H9 (cell line): Measurements from ENCODE around the gene TBC1D19. TPM values are rescaled to one million over a fixed set of nuclear protein-coding genes. Genes with fewer than 3 reads are reported as not detected.
"Not testable (repeated sequence)": the region's sequence is repeated elsewhere in the genome, so short reads cannot be mapped to it uniquely, and the experiment has no call there.

Source experiments
- DNase-seq: peaks from one replicate; pipeline ENCODE4 v3.0.0-alpha.2; 2017
- H2AFZ ChIP-seq: one replicate; pipeline ENCODE4 v1.6.1; 2013; ENCODE audit warnings: mild to moderate bottlenecking, low read length, control low read depth, moderate library complexity
- H2AK5ac ChIP-seq: 2 replicates; pipeline ENCODE4 v1.6.1; 2013; ENCODE audit warnings: low read length, control low read depth, mixed read lengths; ENCODE audit not compliant: insufficient read length
- H2BK120ac ChIP-seq: one replicate; pipeline ENCODE4 v1.6.1; 2013; ENCODE audit warnings: low read depth, mild to moderate bottlenecking, low read length, control low read depth, inconsistent platforms; ENCODE audit not compliant: poor library complexity, severe bottlenecking
- H2BK12ac ChIP-seq: 2 replicates; pipeline ENCODE4 v1.6.1; 2013; ENCODE audit warnings: low read length, control low read depth, mixed read lengths, low read depth; ENCODE audit not compliant: insufficient read length
- H2BK15ac ChIP-seq: 2 replicates; pipeline ENCODE4 v1.6.1; 2013; ENCODE audit warnings: low read depth, low read length, control low read depth
- H2BK20ac ChIP-seq: one replicate; pipeline ENCODE4 v1.6.1; 2013; ENCODE audit warnings: low read depth, mild to moderate bottlenecking, low read length, control low read depth, inconsistent platforms; ENCODE audit not compliant: poor library complexity, severe bottlenecking
- H2BK5ac ChIP-seq: 2 replicates; pipeline ENCODE4 v1.6.1; 2013; ENCODE audit warnings: low read length, control low read depth, mixed read lengths; ENCODE audit not compliant: insufficient read length
- H3K14ac ChIP-seq: 2 replicates; pipeline ENCODE4 v1.6.1; 2013; ENCODE audit warnings: low read length, control low read depth; ENCODE audit not compliant: insufficient read depth
- H3K18ac ChIP-seq: 2 replicates; pipeline ENCODE4 v1.6.1; 2013; ENCODE audit warnings: low read depth, mild to moderate bottlenecking, mixed read lengths, low read length, control low read depth; ENCODE audit not compliant: insufficient read length
- H3K23ac ChIP-seq: 2 replicates; pipeline ENCODE4 v1.6.1; 2013; ENCODE audit warnings: low read length, control low read depth, mixed read lengths, low read depth; ENCODE audit not compliant: insufficient read length
- H3K23me2 ChIP-seq: 2 replicates; pipeline ENCODE4 v1.6.1; 2013; ENCODE audit warnings: low read depth, mild to moderate bottlenecking, mixed read lengths, low read length, control low read depth; ENCODE audit not compliant: insufficient read length, poor library complexity, severe bottlenecking
- H3K27ac ChIP-seq: 2 replicates; pipeline ENCODE4 v1.5.1; 2013; ENCODE audit warnings: low read length, control low read depth, mixed read lengths, low read depth; ENCODE audit not compliant: insufficient read length
- H3K27me3 ChIP-seq: 2 replicates; pipeline ENCODE4 v1.6.1; 2013; ENCODE audit warnings: low read length, control low read depth, inconsistent platforms; ENCODE audit not compliant: insufficient read depth
- H3K4ac ChIP-seq: 2 replicates; pipeline ENCODE4 v1.6.1; 2013; ENCODE audit warnings: low read depth, mild to moderate bottlenecking, control low read depth, inconsistent platforms, low read length, moderate library complexity
- H3K4me1 ChIP-seq: 2 replicates; pipeline ENCODE4 v1.6.1; 2013; ENCODE audit warnings: low read length, control low read depth, inconsistent platforms; ENCODE audit not compliant: insufficient read depth
- H3K4me2 ChIP-seq: 2 replicates; pipeline ENCODE4 v1.6.1; 2013; ENCODE audit warnings: low read length, control low read depth, mixed read lengths; ENCODE audit not compliant: insufficient read length, insufficient read depth
- H3K56ac ChIP-seq: 2 replicates; pipeline ENCODE4 v1.6.1; 2013; ENCODE audit warnings: low read depth, mild to moderate bottlenecking, mixed read lengths, low read length, control low read depth; ENCODE audit not compliant: insufficient read length
- H3K79me1 ChIP-seq: 2 replicates; pipeline ENCODE4 v1.6.1; 2013; ENCODE audit warnings: low read depth, mild to moderate bottlenecking, moderate library complexity, low read length, control low read depth, inconsistent platforms; ENCODE audit not compliant: insufficient read depth, poor library complexity, severe bottlenecking
- H3K79me2 ChIP-seq: 2 replicates; pipeline ENCODE4 v1.6.1; 2013; ENCODE audit warnings: low read length, control low read depth, inconsistent platforms; ENCODE audit not compliant: insufficient read depth
- H3K9ac ChIP-seq: 2 replicates; pipeline ENCODE4 v1.6.1; 2013; ENCODE audit warnings: low read length, control low read depth, mixed read lengths; ENCODE audit not compliant: insufficient read length; ENCODE audit errors: extremely low read depth
- H3K9me3 ChIP-seq: one replicate; pipeline ENCODE4 v1.6.1; 2013; ENCODE audit warnings: low read depth, low read length, inconsistent platforms; ENCODE audit not compliant: control insufficient read depth
- H3T11ph ChIP-seq: one replicate; pipeline ENCODE4 v1.6.1; 2013; ENCODE audit warnings: mild to moderate bottlenecking, low read length, control low read depth, inconsistent platforms
- H4K20me1 ChIP-seq: one replicate; pipeline ENCODE4 v1.6.1; 2013; ENCODE audit not compliant: control insufficient read depth, insufficient read length, insufficient read depth
- H4K5ac ChIP-seq: 2 replicates; pipeline ENCODE4 v1.6.1; 2013; ENCODE audit warnings: low read depth, mild to moderate bottlenecking, mixed read lengths, low read length, control low read depth; ENCODE audit not compliant: insufficient read length
- H4K8ac ChIP-seq: replicated peaks from 2 replicates; pipeline ENCODE4 v1.6.1; 2013; ENCODE audit warnings: low read length, control low read depth, mixed read lengths, low read depth; ENCODE audit not compliant: insufficient read length
- H4K91ac ChIP-seq: 2 replicates; pipeline ENCODE4 v1.6.1; 2013; ENCODE audit warnings: low read depth, mild to moderate bottlenecking, moderate library complexity, mixed read lengths, low read length, control low read depth; ENCODE audit not compliant: insufficient read length
- H3K27ac Mint-ChIP-seq, 3 experiments: 2 replicates in 2 of 3; 3 replicates in 1 of 3; pipeline ENCODE4 v1.8.0; 2020 to 2021; ENCODE audit warnings: mixed read lengths in 3 of 3, mild to moderate bottlenecking in 1 of 3, moderate library complexity in 1 of 3
- H3K27me3 Mint-ChIP-seq: 2 replicates; pipeline ENCODE4 v1.8.0; 2021; ENCODE audit warnings: low read depth, mild to moderate bottlenecking, moderate library complexity, mixed read lengths
- H3K36me3 Mint-ChIP-seq, 3 experiments: 2 replicates in 2 of 3; 3 replicates in 1 of 3; pipeline ENCODE4 v1.8.0; 2020 to 2021; ENCODE audit warnings: low read depth in 3 of 3, mixed read lengths in 3 of 3; ENCODE audit not compliant: insufficient read depth in 1 of 3
- H3K4me1 Mint-ChIP-seq, 2 experiments: 2 replicates each; pipeline ENCODE4 v1.8.0; 2020; ENCODE audit warnings: mixed read lengths in 2 of 2
- H3K4me3 Mint-ChIP-seq, 2 experiments: 2 replicates in 1 of 2; 3 replicates in 1 of 2; pipeline ENCODE4 v1.8.0; 2020 to 2021; ENCODE audit warnings: mild to moderate bottlenecking in 2 of 2, mixed read lengths in 2 of 2, moderate library complexity in 1 of 2
- H3K9me3 Mint-ChIP-seq, 2 experiments: 2 replicates in 1 of 2; 3 replicates in 1 of 2; pipeline ENCODE4 v1.8.0; 2020; ENCODE audit warnings: mild to moderate bottlenecking in 2 of 2, mixed read lengths in 2 of 2, moderate library complexity in 1 of 2
- WGBS: extraction: QIAGEN DNeasy Blood & Tissue Kit; methylation state at CpG from one replicate; pipeline ENCODE4 v1.1.7; 2013; ENCODE audit warnings: missing lambda C conversion rate, low lambda C conversion rate, mixed read lengths; ENCODE audit not compliant: insufficient read length; ENCODE audit errors: extremely low coverage; 5-methylcytosine and 5-hydroxymethylcytosine counted together
- total RNA-seq: library from RNA; stranded (reverse); gene quantifications from 2 replicates; pipeline ENCODE4 v1.2.1, GENCODE V29; 2021
- TF ChIP-seq, protein P1 (sequence below): fragments of 200-600 bp; sonication (generic); conservative IDR thresholded peaks from 3 replicates; pipeline ENCODE4 v1.8.0; 2021; ENCODE audit warnings: antibody characterized with exemption, mild to moderate bottlenecking

TBC1D19 gene
- total RNA-seq, 1 experiment from 2014 or later = 3.2 TPM

DNA sequence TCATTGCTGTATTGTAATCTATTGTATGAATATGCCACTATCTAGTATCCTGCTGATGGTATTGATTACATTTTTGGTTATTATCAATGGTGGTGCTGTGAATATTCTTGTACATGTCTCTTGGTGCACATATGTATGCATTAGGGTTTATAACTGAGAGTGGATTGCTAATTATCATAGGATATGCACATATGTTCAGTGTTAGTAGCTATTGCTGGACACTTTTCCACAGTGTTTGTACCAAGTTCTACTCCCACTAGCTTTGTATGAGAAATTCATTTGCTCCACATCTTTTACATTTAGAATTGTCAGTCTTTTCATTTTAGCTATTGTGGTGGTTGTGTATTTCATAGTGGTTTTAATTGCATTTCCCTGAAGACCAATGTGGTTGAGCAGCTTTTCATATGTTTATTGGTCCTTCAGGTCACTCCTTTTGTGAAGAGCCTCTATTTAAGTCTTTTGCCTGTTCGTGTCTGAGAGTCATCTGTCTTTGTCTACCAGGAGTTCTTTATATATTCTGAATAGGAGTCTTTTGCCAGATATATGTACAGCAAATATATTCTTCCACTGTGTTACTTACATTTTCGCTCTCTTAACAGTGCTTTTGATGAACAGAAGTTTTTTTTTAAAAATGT, 87.1 kb downstream of the TBC1D19 start:
- H3K23ac ChIP-seq = no peak overlapping the region
- no peaks in the 10 kb centered on the region for H3K27me3 ChIP-seq
- no peaks in the 10 kb centered on the region for H3K36me3 Mint-ChIP-seq
- no peak overlapping the region for H4K91ac ChIP-seq
- no peak overlapping the region for H2AK5ac ChIP-seq
- no peak overlapping the region for H3K14ac ChIP-seq
- TF ChIP-seq, protein P1, sequence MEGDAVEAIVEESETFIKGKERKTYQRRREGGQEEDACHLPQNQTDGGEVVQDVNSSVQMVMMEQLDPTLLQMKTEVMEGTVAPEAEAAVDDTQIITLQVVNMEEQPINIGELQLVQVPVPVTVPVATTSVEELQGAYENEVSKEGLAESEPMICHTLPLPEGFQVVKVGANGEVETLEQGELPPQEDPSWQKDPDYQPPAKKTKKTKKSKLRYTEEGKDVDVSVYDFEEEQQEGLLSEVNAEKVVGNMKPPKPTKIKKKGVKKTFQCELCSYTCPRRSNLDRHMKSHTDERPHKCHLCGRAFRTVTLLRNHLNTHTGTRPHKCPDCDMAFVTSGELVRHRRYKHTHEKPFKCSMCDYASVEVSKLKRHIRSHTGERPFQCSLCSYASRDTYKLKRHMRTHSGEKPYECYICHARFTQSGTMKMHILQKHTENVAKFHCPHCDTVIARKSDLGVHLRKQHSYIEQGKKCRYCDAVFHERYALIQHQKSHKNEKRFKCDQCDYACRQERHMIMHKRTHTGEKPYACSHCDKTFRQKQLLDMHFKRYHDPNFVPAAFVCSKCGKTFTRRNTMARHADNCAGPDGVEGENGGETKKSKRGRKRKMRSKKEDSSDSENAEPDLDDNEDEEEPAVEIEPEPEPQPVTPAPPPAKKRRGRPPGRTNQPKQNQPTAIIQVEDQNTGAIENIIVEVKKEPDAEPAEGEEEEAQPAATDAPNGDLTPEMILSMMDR = no peak
- no peak overlapping the region for H2BK12ac ChIP-seq
- no peaks in the 10 kb centered on the region for H3K79me1 ChIP-seq
- peaks cover 9 to 11% of the 10 kb centered on the region in 2 experiments for H3K4me1 Mint-ChIP-seq
- no peak for DNase-seq
- WGBS = no CpG with 5 or more reads among the region's 2 CpGs
- no peak overlapping the region for H4K8ac ChIP-seq
- no peak overlapping the region for H3K56ac ChIP-seq
- no peak overlapping the region for H2AFZ ChIP-seq
- H3K4me3 Mint-ChIP-seq = no peak overlapping the region
- H2BK20ac ChIP-seq = no peak overlapping the region
- H2BK120ac ChIP-seq = no peak overlapping the region
- no peaks in the 10 kb centered on the region for H4K20me1 ChIP-seq
- H2BK15ac ChIP-seq = no peak overlapping the region
- no peaks in the 10 kb centered on the region for H3K79me2 ChIP-seq
- no peaks in the 10 kb centered on the region for H3K23me2 ChIP-seq
- H3K4me1 ChIP-seq = no peaks in the 10 kb centered on the region
- no peaks in the 10 kb centered on the region for H3K9me3 ChIP-seq
- no peak overlapping the region for H3K27ac ChIP-seq
- H3K9ac ChIP-seq = no peak overlapping the region
- H4K5ac ChIP-seq = no peak overlapping the region
- H3K27me3 Mint-ChIP-seq = no peaks in the 10 kb centered on the region
- peak overlapping the region in 1 of 3 experiments; percentile 65; a peak in 1 of 7 replicates for H3K27ac Mint-ChIP-seq
- H3K18ac ChIP-seq = no peak overlapping the region
- H3K4me2 ChIP-seq = no peak overlapping the region
- H3T11ph ChIP-seq = no peak overlapping the region
- no peaks in the 10 kb centered on the region for H3K9me3 Mint-ChIP-seq
- H2BK5ac ChIP-seq = no peak overlapping the region
- no peak overlapping the region for H3K4ac ChIP-seq

GRCh38 chr4:26679040-26679695, 95.3 kb downstream of the TBC1D19 start:
- H3K79me2 ChIP-seq, H3K79me1 ChIP-seq, H3K14ac ChIP-seq, H3K9me3 ChIP-seq, H3K18ac ChIP-seq, DNase-seq, H3K56ac ChIP-seq, H2AFZ ChIP-seq, H2BK15ac ChIP-seq, H3K27ac Mint-ChIP-seq, H3K4me1 ChIP-seq, H4K91ac ChIP-seq, H4K8ac ChIP-seq, H2BK12ac ChIP-seq, H3K23ac ChIP-seq, H2BK20ac ChIP-seq, H3T11ph ChIP-seq, H2AK5ac ChIP-seq, H3K4me2 ChIP-seq, H4K20me1 ChIP-seq, H4K5ac ChIP-seq, H3K9ac ChIP-seq, H3K27me3 Mint-ChIP-seq, H2BK120ac ChIP-seq, H3K4ac ChIP-seq, H3K27ac ChIP-seq, H2BK5ac ChIP-seq, H3K4me1 Mint-ChIP-seq, H3K23me2 ChIP-seq, H3K27me3 ChIP-seq, H3K4me3 Mint-ChIP-seq: not testable (repeated sequence)
- Mint-ChIP-seq H3K9me3 (peaks cover 36 to 39% of the 10 kb centered on the region in 2 experiments), H3K36me3 (peaks cover 32 to 46% (median 34%) of the 10 kb centered on the region in 3 experiments)
- WGBS = no CpG with 5 or more reads among the region's 1 CpG
